ENCODE data around the gene JAZF1. TPM values are rescaled to one million over a fixed set of nuclear protein-coding genes. Genes with fewer than 3 reads are reported as not detected.

The JAZF1 gene
- total and polyA plus RNA-seq, 8 donors, result 4.0 to 13.9 (median 6.0) TPM

DNA sequence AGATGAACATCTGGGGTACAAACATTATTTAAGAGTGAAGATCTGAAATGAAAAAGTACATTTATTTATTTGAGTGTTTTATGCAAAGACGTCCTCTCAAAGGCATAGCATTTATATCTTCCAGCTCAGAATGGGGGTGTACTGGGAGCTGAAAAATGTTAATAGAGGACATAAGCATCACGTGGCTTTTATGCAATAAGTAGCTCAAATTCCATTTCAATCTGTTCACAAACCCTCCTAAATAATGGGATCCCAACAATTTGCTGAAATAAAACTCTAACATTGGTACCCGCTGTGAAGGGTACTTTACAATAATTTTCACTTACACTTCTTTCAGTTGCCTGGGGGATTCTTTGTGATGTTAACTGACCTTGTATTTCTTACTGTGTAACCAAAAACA, 268.7 kb downstream of the JAZF1 start:
- 90 to 92% methylated on average over 3 of the region's 3 CpGs for WGBS, 2 donors
- FAIRE-seq, result no peak
- no peak for DNase-seq
- ATAC-seq, result no peak
- H3K4me3 ChIP-seq, result no peak overlapping the region
- H3K4me1 ChIP-seq, result no peaks in the 10 kb centered on the region
- intact Hi-C loops (cut with DNase I), result no loop called here
- no peaks in the 10 kb centered on the region for H3K27me3 ChIP-seq
- no peak overlapping the region for H3K27ac ChIP-seq
- H3K9me3 ChIP-seq, result no peaks in the 10 kb centered on the region
- TF ChIP-seq, protein P1, sequence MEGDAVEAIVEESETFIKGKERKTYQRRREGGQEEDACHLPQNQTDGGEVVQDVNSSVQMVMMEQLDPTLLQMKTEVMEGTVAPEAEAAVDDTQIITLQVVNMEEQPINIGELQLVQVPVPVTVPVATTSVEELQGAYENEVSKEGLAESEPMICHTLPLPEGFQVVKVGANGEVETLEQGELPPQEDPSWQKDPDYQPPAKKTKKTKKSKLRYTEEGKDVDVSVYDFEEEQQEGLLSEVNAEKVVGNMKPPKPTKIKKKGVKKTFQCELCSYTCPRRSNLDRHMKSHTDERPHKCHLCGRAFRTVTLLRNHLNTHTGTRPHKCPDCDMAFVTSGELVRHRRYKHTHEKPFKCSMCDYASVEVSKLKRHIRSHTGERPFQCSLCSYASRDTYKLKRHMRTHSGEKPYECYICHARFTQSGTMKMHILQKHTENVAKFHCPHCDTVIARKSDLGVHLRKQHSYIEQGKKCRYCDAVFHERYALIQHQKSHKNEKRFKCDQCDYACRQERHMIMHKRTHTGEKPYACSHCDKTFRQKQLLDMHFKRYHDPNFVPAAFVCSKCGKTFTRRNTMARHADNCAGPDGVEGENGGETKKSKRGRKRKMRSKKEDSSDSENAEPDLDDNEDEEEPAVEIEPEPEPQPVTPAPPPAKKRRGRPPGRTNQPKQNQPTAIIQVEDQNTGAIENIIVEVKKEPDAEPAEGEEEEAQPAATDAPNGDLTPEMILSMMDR (IDR thresholded peaks at IDR 0.05), result no peak
- no peaks in the 10 kb centered on the region for H3K36me3 ChIP-seq

DNA sequence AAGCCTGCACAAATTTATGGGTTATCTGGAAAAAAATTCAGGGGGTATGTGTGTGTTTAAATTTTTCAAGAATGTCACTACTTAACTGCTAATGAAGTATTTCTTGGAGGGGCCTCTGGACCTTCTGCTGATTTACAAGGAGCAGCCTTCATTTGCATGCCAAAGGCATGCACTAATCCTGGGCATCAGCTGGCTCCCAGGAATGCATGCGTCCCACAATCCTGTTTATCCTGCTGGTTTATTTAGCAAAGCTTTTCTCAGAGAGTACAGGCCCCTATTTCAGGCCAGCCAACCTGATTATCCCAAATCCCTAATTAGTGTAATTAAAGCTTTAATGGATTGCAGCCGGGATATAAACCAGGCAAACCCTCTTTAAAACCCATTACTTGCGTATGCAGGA, 270.3 kb downstream of the JAZF1 start:
- DNase-seq, result no peak
- H3K27ac ChIP-seq, result no peak overlapping the region
- TF ChIP-seq, protein P1 (IDR thresholded peaks at IDR 0.05), result no peak
- H3K4me1 ChIP-seq, result no peaks in the 10 kb centered on the region
- intact Hi-C loops (cut with DNase I), result no loop called here
- no peak for ATAC-seq
- H3K27me3 ChIP-seq, result no peaks in the 10 kb centered on the region
- H3K9me3 ChIP-seq, result no peaks in the 10 kb centered on the region
- no peaks in the 10 kb centered on the region for H3K36me3 ChIP-seq
- no peak for FAIRE-seq
- H3K4me3 ChIP-seq, result no peak overlapping the region
- 94 to 97% methylated on average over 3 of the region's 3 CpGs for WGBS, 2 donors

GRCh38 chr7:27908534-27909165, 271.9 kb downstream of the JAZF1 start:
- 93 to 95% methylated on average over 4 of the region's 4 CpGs for WGBS, 2 donors
- TF ChIP-seq, protein P1 (IDR thresholded peaks at IDR 0.05), result no peak
- Histone ChIP-seq H3K4me1 (no peaks in the 10 kb centered on the region), H3K27me3 (no peaks in the 10 kb centered on the region), H3K27ac (no peak overlapping the region), H3K36me3 (no peaks in the 10 kb centered on the region), H3K9me3 (no peaks in the 10 kb centered on the region), H3K4me3 (no peak overlapping the region)
- intact Hi-C loops (cut with DNase I), result no loop called here
- no peak for ATAC-seq
- no peak for FAIRE-seq
- DNase-seq, result no peak

DNA sequence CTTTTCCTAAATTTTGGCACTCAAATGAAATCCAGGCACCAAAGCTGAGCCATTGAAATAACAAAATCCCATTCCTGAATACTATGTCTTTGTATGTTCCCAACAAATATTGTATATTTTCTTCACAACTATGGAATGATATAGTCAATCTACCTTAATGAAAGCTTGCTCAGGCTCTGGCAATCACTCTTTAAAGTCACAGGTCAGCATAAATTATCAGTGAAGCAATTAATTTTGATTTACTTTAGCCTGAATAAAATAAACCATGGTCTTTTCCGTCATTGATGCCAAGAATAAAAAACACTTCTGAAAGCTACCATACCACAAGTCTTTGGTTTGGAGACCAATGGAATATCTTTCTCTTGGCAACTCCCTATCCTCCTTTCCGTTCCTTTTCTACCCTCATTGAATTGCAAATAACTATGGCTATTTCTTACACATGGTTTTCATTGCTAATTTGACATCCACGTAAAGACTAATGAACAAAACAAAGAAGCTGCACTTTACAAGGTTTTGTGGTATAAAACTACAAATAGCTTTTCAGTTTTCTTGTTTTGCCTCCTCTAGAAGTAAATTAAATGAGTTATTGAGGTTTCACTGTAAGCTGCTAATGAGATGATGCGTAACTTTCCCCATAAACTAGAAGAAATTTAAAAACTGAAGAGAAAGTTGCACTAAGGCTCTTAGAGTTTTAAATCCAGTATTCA, 274.1 kb downstream of the JAZF1 start:
- FAIRE-seq, result no peak
- no peak for DNase-seq
- Histone ChIP-seq H3K27me3 (no peaks in the 10 kb centered on the region), H3K36me3 (no peaks in the 10 kb centered on the region), H3K4me3 (no peak overlapping the region), H3K27ac (no peak overlapping the region), H3K4me1 (peaks cover 0 to 3% (median 0%) of the 10 kb centered on the region in 3 donors), H3K9me3 (no peaks in the 10 kb centered on the region)
- TF ChIP-seq, protein P1 (IDR thresholded peaks at IDR 0.05), result no peak
- intact Hi-C loops (cut with DNase I), result no loop called here
- ATAC-seq, result no peak
- WGBS, 2 donors, result 82 to 83% methylated on average over 4 of the region's 4 CpGs

- Histone ChIP-seq H3K27me3 (no peaks in the 10 kb centered on the region), H3K36me3 (no peaks in the 10 kb centered on the region), H3K9me3 (no peaks in the 10 kb centered on the region), H3K27ac (no peak overlapping the region), H3K4me3 (no peak overlapping the region), H3K4me1 (peaks cover 0 to 7% (median 0%) of the 10 kb centered on the region in 3 donors)
- intact Hi-C loops (cut with DNase I), result no loop called here
- TF ChIP-seq, protein P1 (IDR thresholded peaks at IDR 0.05), result no peak
- WGBS, 2 donors, result 72 to 88% methylated on average over 4 of the region's 4 CpGs
- ATAC-seq (no peak), FAIRE-seq (no peak), DNase-seq (no peak)
Measured at GRCh38 chr7:27905951-27906350, 274.6 kb downstream of the JAZF1 start.

Measured in pancreas (tissue), 10 donors.